Activated effector memory CD4-positive, alpha-beta T cell treated with Interleukin-2 at 50 U/mL for 16 hours (primary cell): ENCODE results near the gene FDXR.
"Not testable (repeated sequence)": the region's sequence is repeated elsewhere in the genome, so short reads cannot be mapped to it uniquely, and the experiment has no call there.

ENCODE experiments used
- DNase-seq: peaks from one replicate; pipeline ENCODE4 v3.0.0-alpha.2; 2020

The FDXR gene

GRCh38 chr17:74871356-74872076 is 1.3 kb downstream of the FDXR start:
- DNase-seq = no peak

- no peak for DNase-seq
Observed at GRCh38 chr17:74870512-74870911, 2.3 kb downstream of the FDXR start.

GRCh38 chr17:74870028-74870427 is 2.8 kb downstream of the FDXR start:
- DNase-seq = not testable (repeated sequence)

GRCh38 chr17:74868908-74869255 is 3.9 kb downstream of the FDXR start:
- DNase-seq = no peak

GRCh38 chr17:74868251-74868907 is 4.4 kb downstream of the FDXR start:
- DNase-seq = no peak

- no peak for DNase-seq
Observed at GRCh38 chr17:74866198-74866835, 6.5 kb downstream of the FDXR start.

- no peak for DNase-seq
Observed at GRCh38 chr17:74865504-74866197, 7.1 kb downstream of the FDXR start.

- peak; percentile 60 for DNase-seq
Observed at GRCh38 chr17:74864866-74865395, 7.9 kb downstream of the FDXR start.

- DNase-seq = no peak
Observed at GRCh38 chr17:74864297-74864865, 8.4 kb downstream of the FDXR start.

GRCh38 chr17:74863420-74864296 is 9.1 kb downstream of the FDXR start:
- no peak for DNase-seq

- no peak for DNase-seq
Observed at GRCh38 chr17:74862919-74863318, 9.9 kb downstream of the FDXR start.

GRCh38 chr17:74862108-74862901 is 10.5 kb downstream of the FDXR start:
- peak; percentile 49 for DNase-seq

- DNase-seq = no peak
Observed at GRCh38 chr17:74861662-74862107, 11.1 kb downstream of the FDXR start.

GRCh38 chr17:74860872-74861661 is 11.7 kb downstream of the FDXR start:
- no peak for DNase-seq

GRCh38 chr17:74860229-74860871 is 12.4 kb downstream of the FDXR start:
- no peak for DNase-seq

- no peak for DNase-seq
Observed at GRCh38 chr17:74859459-74860228, 13.2 kb downstream of the FDXR start, which contains the start of gene GRIN2C. GRIN2C (minus strand) TSS chr17:74859885; CDS start chr17:74855092, 4,793 bp downstream.

GRCh38 chr17:74858672-74859458 is 13.9 kb downstream of the FDXR start:
- DNase-seq = no peak

- DNase-seq = no peak
Observed at GRCh38 chr17:74857191-74857590, 15.6 kb downstream of the FDXR start.
